ENCODE results near the gene SLC16A4. TPM values are rescaled to one million over a fixed set of nuclear protein-coding genes. Genes with fewer than 3 reads are reported as not detected.

SLC16A4 gene
- total RNA-seq, 1 experiment from 2014 or later, result 0.28 TPM

GRCh38 chr1:110341872-110342331 lies 48.9 kb downstream of the SLC16A4 start:
- Mint-ChIP-seq H3K27me3 (ENCODE audit: low read depth) (no peaks in the 10 kb centered on the region), H3K36me3 (peaks cover 47% of the 10 kb centered on the region), H3K4me1 (peaks cover 73% of the 10 kb centered on the region), H3K9me3 (no peaks in the 10 kb centered on the region), H3K4me3 (no peak overlapping the region), H3K27ac (no peak overlapping the region)
- ATAC-seq, result no peak
- peak; percentile 19 for DNase-seq (ENCODE audit: low spot score)
- ChIA-PET POLR2A (no interaction called here), CTCF (interaction anchor here (0.8 to 1.1 kb wide), 2 partner anchors 29 to 119 kb away, joined by 3 to 4 read pairs; no protein-coding TSS in a partner anchor)
- TF ChIP-seq ZNF138 (CRISPR knock-in tag; conservative IDR thresholded peaks at IDR 0.05) (no peak), ZNF512 (CRISPR knock-in tag; IDR thresholded peaks at IDR 0.05; ENCODE audit: borderline replicate concordance) (no peak), FOXP1 (CRISPR knock-in tag; IDR thresholded peaks at IDR 0.05; ENCODE audit: borderline replicate concordance) (no peak), ZNF425 (CRISPR knock-in tag; conservative IDR thresholded peaks at IDR 0.05) (no peak)

GRCh38 chr1:110341146-110341871 lies 49.5 kb downstream of the SLC16A4 start:
- peaks cover 47% of the 10 kb centered on the region for H3K36me3 Mint-ChIP-seq
- ChIA-PET POLR2A (interaction anchor here (1.8 kb wide), 1 partner anchor 8 kb away, joined by 3 read pairs; no protein-coding TSS in a partner anchor), CTCF (interaction anchor here (0.8 to 6.1 kb wide), 3 partner anchors 29 to 133 kb away, joined by 3 to 100 read pairs (median 4); partner anchors contain the start of gene KCNC4)
- TF ChIP-seq FOXK1 (CRISPR knock-in tag; IDR thresholded peaks at IDR 0.05), result no peak
- no peak for TF ChIP-seq USF2 (CRISPR knock-in tag; IDR thresholded peaks at IDR 0.05)
- no peak for TF ChIP-seq USF1 (CRISPR knock-in tag; IDR thresholded peaks at IDR 0.05)
- TF ChIP-seq KAT7 (CRISPR knock-in tag; IDR thresholded peaks at IDR 0.05; ENCODE audit: borderline replicate concordance), result no peak
- TF ChIP-seq STAT6 (CRISPR knock-in tag; conservative IDR thresholded peaks at IDR 0.05; ENCODE audit: low read depth), result no peak
- no peak for TF ChIP-seq GTF2I (CRISPR knock-in tag; conservative IDR thresholded peaks at IDR 0.05)
- no peak for TF ChIP-seq SMAD3 (CRISPR knock-in tag; IDR thresholded peaks at IDR 0.05; ENCODE audit: borderline replicate concordance)
- TF ChIP-seq ZNF232 (CRISPR knock-in tag; IDR thresholded peaks at IDR 0.05), result no peak
- no peak for TF ChIP-seq PRDM15 (CRISPR knock-in tag; IDR thresholded peaks at IDR 0.05)
- no peak for TF ChIP-seq GABPB1 (CRISPR knock-in tag; IDR thresholded peaks at IDR 0.05)
- no peak for TF ChIP-seq ELF4 (CRISPR knock-in tag; IDR thresholded peaks at IDR 0.05; ENCODE audit: low read depth)
- no peak for TF ChIP-seq FOXP4 (CRISPR knock-in tag; IDR thresholded peaks at IDR 0.05)
- TF ChIP-seq ATF2 (CRISPR knock-in tag; IDR thresholded peaks at IDR 0.05; ENCODE audit: borderline replicate concordance, low read depth), result no peak

More at GRCh38 chr1:110341146-110341871, 49.5 kb downstream of the SLC16A4 start:
- ATAC-seq, result no peak
- DNase-seq (ENCODE audit: low spot score), result no peak
- Mint-ChIP-seq H3K27ac (no peak overlapping the region; the same call in 1 of the 2 replicates), H3K9me3 (peaks cover 2% of the 10 kb centered on the region), H3K27me3 (ENCODE audit: low read depth) (no peaks in the 10 kb centered on the region), H3K4me1 (peaks cover 72% of the 10 kb centered on the region), H3K4me3 (no peak overlapping the region)
